ENCODE measurements around the gene MYL2.

DNA sequence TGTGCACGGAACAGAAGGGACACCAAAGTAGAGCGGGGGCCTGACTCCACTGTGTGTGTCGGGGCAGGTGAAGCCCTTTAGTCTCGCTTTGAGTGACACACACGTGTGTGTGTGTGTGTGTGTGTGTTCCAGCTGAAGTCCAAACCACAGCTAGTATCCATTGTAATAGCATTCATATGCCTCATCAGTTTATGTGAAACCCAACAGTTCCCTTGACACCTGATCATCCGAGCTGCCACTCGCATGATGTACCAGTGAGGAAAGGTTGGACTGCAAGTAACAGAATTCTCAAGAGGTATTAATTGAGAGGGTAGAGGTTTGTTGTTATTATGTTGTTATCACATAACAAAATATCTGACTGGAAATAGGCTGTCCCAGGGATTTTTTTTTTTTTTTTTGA, 57.2 kb downstream of the MYL2 start:
- TF ChIP-seq, protein P1, sequence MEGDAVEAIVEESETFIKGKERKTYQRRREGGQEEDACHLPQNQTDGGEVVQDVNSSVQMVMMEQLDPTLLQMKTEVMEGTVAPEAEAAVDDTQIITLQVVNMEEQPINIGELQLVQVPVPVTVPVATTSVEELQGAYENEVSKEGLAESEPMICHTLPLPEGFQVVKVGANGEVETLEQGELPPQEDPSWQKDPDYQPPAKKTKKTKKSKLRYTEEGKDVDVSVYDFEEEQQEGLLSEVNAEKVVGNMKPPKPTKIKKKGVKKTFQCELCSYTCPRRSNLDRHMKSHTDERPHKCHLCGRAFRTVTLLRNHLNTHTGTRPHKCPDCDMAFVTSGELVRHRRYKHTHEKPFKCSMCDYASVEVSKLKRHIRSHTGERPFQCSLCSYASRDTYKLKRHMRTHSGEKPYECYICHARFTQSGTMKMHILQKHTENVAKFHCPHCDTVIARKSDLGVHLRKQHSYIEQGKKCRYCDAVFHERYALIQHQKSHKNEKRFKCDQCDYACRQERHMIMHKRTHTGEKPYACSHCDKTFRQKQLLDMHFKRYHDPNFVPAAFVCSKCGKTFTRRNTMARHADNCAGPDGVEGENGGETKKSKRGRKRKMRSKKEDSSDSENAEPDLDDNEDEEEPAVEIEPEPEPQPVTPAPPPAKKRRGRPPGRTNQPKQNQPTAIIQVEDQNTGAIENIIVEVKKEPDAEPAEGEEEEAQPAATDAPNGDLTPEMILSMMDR (IDR thresholded peaks at IDR 0.05): no peak
- TF ChIP-seq EZH2 (IDR thresholded peaks at IDR 0.05; ENCODE audit: borderline replicate concordance, insufficient read depth, low read depth, low read length, poor library complexity, severe bottlenecking): no peak

Measured in B cell (primary cell).